Measurements from ENCODE around the gene GPR84.
A peak's percentile ranks its signal among the peaks of the same experiment; 100 is the strongest.

Gene GPR84

DNA sequence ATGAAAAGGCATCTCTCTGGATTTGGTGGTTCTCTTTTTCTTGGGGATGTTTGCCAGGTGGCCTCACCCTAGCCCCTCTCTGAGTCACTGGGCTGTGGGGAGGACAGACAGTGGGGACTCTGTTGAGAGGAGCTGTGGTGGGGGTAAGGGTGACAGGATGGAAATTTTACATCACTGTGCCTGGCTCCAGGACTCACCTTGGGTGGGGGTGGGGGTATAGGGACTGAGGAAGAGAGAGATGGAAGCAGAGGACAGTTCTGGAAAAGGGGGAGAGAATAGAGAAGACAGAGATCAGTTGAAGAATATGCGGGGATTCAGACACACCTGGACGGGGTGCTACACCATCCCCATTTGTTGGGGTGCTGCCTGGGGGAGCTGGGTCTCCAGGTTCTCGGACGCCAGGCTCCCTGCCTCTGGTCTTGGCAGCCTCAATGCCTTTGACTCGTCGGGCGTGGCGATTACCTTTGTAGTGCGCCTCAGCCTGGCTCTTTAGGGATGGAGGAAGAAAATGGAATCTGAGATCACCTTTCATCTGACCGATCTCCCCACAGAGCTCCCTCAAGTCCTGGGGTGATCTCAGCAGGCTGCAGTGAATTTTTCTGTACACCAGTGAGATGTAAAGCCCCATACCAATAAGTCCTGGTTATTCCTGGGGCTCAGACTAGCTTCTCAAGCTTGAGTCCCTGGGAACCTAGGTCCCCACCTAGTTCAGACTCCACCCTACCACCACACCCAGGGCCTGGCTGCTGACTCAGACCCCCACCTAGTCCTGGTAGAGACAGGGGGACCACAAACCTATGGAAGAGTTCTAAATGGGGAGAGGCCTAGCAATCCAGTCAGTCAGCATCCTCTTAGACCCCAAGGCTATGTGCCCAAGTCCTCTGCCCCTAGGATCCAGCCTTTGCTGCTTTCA, 9.6 kb upstream of the GPR84 start:
- DNase-seq = no peak

DNA sequence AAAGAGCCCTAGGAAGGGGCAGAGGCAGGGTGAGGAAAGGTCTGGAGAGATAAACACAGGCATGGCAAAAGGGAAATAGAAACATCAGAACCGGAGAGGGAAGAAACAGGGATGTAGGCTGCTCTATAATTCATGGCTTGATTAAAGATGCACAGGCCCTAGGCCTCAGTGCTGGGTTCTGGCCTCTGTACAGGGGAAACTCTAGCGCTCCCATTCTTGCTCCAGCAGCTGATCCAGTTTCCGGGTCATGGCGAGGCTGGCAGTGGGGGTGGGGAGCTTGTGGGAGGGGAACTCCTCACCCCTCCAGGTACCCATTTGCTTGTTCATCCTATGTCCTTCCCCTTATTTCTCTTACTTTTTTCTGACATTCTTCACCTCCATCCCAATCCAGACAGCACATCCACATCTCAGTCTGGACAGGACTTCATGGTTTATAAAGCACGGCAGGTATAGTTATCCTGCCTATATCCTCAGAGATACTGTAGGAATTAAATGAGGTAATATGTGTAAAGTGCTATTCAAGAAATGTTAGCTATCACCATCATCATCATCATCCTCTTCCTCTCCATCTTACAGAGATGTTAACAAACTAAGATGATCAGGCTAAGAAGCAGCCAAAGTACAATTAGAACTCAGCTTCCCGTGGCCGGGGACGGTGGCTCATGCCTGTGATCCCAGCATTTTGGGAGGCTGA, 8.0 kb upstream of the GPR84 start:
- no peak for DNase-seq

DNA sequence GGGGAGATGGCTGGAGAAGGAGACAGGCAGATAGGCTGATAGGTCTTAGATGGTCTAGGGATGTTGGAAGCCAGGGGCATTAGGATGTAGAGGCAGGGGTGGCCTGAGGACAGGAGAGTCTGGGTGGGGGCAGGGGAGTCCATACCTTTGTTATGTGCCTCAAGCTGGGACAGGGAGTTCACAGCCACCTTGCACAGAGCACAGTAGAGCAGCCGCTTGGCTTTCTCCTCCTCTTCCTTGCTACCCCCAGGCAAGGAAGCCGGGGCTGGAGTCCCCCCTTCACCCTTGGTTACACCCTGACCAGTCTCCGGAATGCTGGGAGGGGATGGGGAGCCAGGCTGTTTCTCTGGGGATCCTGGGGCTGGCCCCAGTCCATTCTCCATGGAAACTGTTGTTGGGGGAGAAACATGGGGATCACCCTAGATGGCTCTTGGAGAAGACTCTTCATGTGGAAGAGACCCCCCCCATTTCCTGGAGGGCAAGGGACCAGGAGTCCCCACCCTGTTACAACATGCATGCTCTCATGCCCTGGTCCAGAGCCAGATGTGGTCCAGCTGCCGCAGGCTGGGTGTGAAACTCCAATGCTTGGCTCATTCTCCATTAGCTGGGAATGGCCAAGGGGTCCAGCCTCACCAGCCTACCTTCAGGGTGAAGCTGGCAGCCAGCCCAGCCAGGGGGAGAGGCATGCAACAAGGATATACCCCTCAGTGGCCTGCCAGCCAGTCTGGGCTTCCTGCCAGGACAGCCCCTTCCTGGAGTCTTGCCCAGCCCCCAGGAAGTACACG, 7.2 kb upstream of the GPR84 start:
- no peak for DNase-seq

DNA sequence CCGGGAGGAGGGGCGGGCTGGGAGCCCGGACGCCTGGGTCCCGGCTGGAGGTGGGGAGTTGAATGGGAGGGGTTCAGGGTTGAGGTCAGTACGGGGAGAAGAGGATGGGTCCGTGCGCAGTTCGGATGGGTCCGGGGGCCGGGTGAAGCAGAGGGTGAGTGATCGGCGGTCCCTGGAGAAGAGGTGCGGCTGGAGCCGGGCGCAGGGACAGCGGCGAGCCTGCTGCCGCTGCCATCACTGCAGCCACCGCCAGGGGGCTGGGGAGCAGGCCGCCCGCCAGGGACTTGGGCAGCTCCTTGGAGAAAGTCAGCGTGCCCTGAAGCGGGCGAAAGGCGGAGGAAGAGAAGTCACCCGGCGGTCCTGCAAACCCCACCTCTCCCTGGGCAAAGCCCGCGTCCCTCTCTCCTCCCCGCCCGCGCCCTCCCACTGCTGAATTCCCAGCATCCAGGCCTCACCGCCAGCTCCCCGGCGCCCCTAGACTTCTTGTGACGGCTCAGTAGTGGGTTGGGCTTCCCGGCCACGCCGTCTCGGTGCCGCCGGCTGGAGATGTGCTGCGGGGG, 6.0 kb upstream of the GPR84 start:
- no peak for DNase-seq

DNA sequence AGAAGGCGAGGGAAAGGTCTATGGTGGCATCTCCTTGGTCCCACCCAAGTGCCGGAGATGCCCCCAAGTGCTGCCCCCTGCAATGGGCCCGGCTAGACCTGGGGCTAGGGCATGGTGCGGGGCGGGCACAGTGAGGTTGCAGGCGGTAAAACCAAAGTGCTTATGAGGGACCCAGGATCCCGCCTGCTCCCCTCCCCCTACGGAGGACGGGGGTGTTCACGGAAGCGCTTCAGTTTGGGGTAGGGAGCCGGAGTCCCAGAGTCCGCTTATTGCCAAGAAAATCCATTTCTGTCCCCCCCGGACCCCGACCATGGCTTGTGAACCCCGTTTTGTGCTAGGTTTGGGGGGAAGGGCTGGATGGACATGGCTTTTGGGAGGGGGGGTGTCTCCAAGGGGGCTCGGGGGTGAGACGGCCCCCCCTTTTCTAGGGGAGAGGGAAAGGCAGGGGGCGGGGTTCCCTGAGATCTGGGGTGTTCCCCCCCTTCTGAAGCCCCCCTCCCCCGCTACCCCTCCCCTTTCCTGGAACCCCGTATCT, 5.4 kb upstream of the GPR84 start:
- no peak for DNase-seq

DNA sequence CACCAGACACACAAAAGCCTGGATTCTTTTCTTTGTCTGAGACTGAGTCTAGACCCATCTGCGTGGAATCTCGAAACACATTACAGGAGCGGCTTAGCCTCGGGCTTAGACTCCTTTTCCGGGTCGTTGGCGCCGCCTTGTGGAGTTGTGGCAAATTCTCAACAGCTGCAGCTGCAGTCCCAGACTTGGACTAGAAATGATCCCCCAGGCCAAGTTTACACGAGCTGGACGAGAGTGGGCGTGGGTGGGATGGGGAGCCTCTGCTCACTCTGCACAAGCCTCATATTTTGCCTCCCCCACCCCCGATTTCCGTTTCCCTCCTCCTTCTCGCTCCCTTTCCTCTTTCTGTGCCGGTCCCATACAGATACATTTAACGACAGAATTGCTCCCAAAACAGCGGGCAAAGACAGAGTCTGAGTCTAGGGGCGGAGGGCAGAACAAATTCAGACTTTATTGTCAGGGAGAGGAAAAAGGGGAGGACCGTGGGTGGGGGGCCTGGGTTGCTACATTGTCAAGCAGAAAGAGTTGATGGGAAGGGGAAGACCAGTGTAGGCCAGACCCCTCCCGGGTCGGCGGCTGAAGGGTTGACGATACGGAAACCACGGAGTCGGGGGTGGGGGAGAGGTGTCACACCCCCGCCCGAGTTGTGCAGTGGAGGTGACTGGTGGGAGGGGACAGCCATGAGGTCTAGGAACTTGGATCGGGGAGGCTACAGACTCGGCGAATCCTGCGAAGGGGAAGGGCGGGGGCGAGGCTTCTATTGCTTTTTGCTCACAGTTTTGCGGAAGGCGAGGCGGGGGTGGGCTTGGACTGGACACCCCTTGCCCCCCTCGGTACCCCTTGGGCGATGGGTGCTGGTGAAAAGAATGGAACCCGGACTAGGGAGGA, 4.7 kb upstream of the GPR84 start:
- DNase-seq = peak; percentile 38

DNA sequence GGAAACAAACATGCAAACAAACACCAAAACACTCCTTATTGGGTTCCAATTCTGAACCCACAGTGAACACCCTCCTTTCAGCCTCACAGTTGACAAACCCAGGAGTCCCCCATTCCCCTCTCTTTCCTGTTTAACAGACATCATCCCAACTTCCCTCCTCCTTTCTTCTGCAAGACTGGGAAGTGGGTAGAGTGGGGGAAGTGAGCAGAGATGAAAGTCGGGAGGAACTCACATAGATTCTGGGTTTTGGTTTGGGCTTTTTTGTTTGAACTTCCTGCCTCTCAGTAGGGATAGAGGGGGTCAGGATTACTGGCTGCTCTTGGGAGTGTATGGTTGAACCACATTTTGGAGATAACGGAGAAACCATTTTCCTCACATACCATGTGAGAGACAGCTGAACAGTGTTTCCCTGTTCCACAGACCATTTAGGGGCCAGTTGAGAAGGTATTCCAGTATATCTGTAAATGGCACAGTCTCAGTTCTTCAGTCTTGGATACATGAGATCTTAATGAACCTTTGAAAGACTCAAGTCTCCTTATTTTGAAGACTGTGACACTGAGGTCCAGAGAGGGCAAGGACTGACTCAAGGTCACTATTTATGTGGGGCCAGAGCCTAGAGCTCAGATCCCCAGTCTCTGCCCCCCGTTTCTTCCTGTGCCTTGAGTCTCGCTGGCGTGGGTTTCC, 3.9 kb upstream of the GPR84 start:
- no peak for DNase-seq

DNA sequence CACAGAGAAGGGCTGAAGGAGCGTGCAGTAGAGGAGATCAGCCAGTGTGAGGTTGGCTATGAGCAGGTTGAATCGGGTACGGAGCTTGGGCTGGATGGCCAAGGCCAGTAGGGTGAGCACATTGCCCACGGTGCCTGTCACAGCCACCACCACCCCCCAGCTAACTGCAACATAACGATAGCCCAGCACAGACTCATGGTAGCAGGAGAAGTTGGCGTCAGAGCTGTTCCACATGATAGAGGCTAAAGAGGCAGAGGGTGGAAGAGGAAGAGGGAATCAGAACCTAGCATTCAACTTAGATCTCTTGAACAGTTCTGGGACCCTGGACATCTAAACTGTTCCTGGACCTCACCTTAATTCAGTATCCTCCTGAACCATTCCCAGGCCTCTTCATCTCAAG, 668 bp downstream of the GPR84 start:
- no peak for DNase-seq

DNA sequence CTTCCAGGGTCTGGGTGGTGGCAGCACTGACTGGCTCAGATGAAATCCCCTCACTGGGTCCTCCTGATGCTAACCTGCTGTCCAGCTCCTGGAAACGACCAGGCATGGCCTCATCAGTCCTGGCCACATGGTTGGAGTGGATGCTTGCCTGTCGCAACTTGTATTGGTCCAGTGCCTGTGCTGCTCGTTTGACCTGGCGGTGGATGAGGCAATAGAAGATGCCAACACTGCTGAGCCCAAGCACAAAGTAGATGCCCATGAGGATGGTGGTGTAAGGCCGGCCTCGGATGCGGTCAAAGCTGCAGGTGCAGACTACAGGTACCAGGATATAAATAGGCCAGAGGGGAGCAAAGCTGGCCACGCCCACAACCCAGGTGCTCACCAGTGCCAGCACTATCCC, 1.2 kb downstream of the GPR84 start:
- no peak for DNase-seq

DNA sequence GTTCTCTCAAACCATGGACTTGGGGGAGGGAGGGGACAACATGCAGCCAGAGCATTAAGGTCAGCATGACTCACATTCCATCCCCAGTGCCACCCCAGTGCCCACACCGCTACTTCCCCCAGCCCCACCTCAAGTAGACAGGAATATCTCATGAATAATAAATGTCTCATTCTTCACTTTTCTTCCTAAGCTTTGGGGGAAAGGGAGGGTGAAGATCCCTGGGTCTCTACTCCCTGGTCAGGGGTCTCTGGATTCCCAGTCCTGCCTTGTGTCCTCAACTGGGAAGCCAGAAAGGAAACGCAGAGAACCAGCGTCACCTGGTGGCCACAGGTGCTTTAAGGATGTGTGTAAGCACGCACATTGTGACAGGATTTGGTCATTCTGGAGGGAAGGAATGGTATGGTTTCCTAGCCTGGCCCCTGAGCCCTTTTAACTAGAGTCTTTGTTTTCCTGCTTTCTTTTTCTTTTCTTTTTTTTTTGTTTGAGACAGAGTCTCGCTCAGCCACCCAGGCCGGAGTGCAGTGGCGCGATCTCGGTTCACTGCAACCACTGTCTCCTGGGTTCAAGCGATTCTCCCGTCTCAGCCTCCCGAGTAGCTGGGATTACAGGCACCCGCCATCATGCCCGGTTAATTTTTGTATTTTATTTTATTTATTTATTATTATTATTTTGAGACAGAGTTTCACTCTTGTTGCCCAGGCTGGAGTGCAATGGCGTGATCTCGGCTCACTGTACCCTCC, 3.4 kb downstream of the GPR84 start:
- DNase-seq = no peak

DNA sequence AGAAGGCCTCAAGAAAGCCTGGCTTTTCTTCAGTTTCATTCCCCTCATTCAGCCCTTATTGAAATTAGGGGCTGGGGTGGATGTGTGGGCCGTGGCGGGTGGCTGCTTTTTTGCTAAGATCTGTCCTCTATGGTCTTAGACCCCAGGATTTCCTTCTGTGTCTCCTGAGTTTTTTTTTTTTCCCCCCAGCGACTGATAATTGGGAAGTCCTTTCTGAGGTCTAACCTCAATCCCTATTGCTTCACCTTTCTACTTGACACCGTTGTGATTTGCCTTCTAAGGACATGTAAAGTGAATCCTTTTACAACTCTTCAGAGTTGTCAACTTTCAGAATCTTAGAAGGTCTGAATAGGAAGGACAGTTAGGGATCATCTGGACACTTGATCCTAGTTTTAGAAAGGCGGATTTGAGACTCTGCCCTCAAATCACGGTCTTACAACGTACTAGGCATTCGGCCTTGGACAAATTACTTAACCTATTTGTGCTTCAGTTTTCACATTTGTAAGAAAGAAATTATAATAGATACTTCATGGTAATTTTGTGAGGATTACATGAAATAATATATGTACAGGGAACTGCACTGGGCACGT, 4.4 kb downstream of the GPR84 start:
- no peak for DNase-seq

DNA sequence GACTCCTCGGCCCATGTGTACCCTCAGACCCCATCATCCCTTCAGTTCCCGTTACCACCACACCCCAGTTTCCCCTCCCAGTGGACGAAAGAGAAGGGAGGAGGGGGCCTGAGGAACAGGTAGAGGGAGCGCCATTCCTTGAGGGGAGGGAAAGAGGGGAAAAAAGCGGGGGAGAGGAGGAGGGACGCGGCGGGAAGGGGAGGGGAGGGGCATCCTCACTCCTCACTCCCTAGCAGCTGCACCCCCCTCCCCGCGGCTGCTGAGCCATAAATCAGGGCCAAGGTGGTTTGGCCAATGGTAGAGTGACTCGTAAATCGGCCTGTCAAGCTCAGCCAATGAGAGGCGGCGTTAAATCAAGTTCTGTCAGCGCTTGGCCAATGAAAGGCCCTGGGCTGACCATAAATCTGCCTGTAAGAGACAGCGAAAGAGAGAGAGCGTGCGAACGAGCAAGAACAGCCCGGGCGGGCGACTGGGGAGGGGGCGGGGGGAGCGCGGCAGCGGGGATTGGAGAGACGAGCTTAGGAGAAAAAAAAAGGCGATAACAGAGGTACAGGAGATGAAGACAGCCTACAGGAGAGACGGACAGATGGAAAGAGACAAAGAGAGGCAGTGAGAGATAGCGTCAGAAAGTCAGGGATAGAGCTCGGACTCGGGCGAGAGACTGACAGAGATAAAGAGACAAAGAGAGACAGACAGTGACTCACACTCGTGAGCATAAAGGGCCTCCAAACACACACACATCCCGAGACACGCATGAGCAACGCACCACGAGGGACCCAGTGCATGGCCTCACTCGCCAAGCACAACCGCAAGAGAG, 5.1 kb downstream of the GPR84 start:
- peak; percentile 72 for DNase-seq

DNA sequence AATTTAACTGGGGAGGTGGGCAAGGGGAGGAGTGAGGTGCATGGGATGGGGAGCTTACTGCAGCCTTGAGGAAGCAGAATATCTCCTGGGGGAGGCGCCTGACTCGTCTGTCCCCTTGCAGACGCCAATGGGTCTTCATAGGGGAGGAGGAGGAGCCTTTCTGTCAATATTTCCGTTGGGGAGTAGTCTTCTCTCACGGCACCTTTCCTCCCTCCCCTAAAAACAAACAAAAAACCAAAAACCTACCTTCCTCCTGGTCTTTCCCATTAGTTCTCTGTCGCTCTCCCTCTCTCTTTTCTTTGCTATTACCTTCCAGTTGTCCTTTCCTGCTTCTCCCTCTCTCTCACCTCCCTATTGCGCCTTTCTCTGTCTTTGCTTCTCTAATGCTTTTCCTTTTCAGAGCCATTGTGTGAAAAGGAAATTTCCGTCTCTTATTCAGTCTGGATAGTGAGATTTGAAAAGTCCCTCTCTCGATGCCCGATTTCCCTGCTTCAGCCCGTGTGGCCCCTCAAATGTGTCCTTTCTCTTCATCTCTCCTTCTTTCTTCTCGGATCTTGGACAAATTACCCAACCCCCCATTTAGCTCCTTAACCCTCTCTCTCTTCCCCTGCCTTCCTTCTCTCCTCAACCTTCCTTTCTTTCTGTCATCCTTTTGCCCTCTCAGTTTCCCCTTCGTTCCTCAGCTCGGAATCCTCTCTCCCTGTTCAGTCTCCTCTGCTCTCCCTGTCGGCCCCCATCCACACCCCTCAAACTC, 5.9 kb downstream of the GPR84 start:
- DNase-seq = no peak

DNA sequence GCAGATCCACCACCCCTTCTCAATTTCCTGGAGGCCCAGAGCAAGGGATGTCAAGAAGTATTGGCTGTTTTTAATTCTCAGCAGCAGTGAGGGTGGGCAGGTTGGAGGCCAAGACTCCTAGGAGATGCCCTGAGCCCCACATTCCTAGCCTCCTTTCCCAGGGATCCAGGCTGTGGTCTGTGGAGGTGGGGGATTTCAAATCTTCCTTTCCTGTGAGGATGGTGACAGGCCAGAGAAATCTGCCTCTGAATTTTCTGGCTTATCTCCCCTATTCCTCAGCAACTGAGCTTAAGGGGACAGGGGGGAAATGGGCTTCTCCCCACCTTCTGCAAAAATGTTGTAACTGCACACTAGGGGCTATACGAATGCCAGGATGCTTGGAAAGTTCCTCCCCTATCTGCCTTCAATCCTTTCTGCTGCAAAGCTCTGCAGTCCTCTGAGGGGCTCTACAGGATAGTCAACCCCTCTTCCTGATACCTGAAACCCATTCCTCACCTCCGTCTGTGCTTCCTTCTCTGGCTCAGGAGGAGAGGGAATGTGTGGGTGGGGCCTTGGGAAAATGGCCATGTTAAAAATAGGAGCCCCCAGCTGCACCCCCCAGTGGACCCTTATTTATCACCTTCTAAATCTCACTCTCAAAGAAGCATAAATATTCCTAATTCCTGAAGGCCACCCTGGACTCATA, 6.6 kb downstream of the GPR84 start:
- no peak for DNase-seq

DNA sequence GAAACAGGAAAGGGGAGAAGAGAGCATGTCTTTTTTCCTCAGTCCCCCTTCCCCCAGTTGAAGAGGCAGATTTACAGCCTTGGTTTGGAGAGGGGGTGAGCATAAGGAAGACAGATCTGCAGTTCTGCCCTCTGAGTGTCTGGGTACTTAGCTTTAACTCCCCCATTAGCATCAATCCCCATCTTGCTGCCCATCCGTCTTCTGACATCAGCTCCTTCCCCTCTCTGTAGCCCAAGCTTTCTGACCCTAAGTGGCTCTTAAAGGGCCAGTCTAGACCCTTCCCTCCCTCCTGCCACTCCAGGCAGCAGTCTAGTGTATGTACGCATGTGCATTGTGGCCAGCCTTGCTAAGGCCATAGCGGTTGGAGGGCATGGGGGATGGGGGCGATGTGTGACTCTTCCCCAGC, 7.3 kb downstream of the GPR84 start:
- DNase-seq = no peak

DNA sequence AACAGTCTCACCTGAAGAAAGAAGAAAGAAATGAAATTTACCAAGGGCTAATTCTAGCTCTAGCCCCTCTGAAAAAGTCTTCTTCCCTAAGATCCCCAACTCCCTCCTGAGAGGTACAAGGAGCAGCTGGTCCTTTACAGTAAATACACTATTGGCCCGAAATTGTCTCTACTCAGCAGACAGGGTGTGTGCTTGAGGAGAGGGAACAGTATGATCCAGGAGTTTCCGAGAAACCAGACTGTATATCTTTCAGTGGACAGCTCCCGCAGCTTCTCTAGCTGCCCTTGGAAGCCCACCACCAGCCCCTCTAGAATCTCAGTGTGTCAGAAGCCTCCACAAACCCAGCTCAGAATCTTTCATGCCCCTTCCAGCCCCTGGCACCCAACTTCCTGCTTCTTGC, 8.1 kb downstream of the GPR84 start:
- no peak for DNase-seq

DNA sequence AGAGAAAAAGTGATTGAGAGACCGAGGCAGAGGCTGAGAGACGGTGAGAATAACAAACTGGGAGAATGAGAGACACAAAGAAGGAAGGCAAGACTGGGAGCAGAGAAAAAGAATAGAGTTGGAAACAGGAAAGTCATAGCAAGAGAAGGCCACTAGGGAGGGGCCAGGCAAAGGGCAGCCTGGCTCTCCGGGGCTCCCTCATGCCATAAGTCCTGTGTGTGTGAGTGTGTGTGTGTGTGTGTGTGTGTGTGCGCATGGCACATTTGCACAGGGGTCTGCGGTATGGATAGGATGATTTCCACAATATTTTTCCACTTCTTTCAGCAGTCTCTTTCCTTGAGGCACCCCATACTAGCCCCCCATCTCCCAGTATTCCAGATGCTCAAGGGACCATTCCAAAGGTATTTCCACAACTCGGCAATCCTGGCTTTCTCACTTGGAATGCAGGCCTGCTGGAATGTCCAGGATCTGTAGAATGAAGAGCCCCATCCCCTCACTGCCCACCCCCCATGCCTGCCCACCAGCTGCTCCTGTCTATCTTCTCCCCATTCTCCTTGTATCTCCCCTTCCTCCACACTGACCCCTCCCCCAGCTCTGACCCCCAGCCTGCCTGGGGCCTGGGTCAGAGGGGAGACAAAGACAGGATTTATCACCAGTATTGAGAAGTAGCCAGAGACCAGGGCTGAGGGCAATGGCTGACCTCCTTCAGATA, 9.0 kb downstream of the GPR84 start:
- no peak for DNase-seq
